ENCODE measurements around the gene SLC35B1.
A peak's percentile ranks its signal among the peaks of the same experiment; 100 is the strongest.

SLC35B1 gene

DNA sequence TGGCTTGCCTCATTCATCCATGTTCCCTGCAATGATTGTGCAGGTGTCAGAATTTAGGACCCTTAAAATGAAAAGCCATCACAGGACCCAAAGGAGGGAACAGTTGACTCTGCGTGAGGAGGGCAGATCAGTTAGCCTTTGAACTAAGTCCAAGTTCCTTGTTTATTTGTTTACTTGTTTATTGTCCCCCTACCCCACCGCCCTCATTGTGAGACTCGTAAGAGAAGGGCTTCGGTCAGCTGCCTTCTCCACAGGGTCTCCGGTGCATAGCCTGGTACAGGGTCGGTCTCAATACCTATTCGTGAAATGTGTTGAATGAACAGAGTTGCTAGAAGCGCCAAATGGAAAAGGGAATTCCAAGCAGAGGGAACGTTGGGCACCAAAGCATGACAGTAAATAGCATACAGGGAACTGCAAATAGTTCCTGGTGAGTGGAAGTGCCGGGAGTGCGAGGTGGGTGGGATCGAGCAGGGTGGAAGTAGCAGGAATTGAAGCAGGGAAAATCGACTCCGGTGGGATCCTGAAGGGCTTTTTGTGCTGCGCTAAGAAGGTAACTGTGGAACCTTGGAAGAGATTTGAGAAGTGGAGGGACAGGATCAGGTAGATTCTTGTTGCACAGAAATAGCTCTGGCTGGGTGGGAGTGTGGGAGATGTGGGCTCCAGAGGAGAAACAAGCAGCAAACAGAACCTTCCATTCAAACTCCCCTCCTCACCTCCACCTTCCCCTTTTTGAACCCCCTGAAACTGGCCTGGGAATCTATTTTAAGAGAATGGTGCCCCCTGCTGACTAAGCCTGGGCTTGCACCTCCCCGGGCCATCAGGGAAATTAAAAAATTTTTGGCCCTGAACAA, 12.7 kb downstream of the SLC35B1 start:
- peak; percentile 91 for TF ChIP-seq CTCF (IDR thresholded peaks at IDR 0.05; ENCODE audit: low read depth, low read length)
- peak; percentile 39 to 47 for DNase-seq (ENCODE audit: low read depth in 2 of 2)
- H3K4me3 ChIP-seq (replicated peaks in 1 of 2; ENCODE audit: low read depth in 2 of 2, low read length in 2 of 2) = no peak overlapping the region

- no peak for DNase-seq (ENCODE audit: low read depth in 2 of 2)
- no peak for TF ChIP-seq CTCF (IDR thresholded peaks at IDR 0.05; ENCODE audit: low read depth, low read length)
- no peak overlapping the region for H3K4me3 ChIP-seq (replicated peaks in 1 of 2; ENCODE audit: low read depth in 2 of 2, low read length in 2 of 2)
These were observed 15.0 kb downstream of the SLC35B1 start for GRCh38 chr17:49692751-49693150.

- H3K4me3 ChIP-seq (replicated peaks in 1 of 2; ENCODE audit: low read depth in 2 of 2, low read length in 2 of 2) = no peak overlapping the region
- no peak for TF ChIP-seq CTCF (IDR thresholded peaks at IDR 0.05; ENCODE audit: low read depth, low read length)
- peak; percentile 14 to 28 for DNase-seq (ENCODE audit: low read depth in 2 of 2)
These were observed 16.0 kb downstream of the SLC35B1 start for GRCh38 chr17:49691677-49692191.

- no peak overlapping the region for H3K4me3 ChIP-seq (replicated peaks in 1 of 2; ENCODE audit: low read depth in 2 of 2, low read length in 2 of 2)
- peak; percentile 76 to 89 for DNase-seq (ENCODE audit: low read depth in 2 of 2)
- no peak for TF ChIP-seq CTCF (IDR thresholded peaks at IDR 0.05; ENCODE audit: low read depth, low read length)
These were observed 16.6 kb downstream of the SLC35B1 start for GRCh38 chr17:49691086-49691676.

- H3K4me3 ChIP-seq (replicated peaks in 1 of 2; ENCODE audit: low read depth in 2 of 2, low read length in 2 of 2) = no peak overlapping the region
- DNase-seq (ENCODE audit: low read depth in 2 of 2) = no peak
- TF ChIP-seq CTCF (IDR thresholded peaks at IDR 0.05; ENCODE audit: low read depth, low read length) = no peak
These were observed 17.5 kb downstream of the SLC35B1 start for GRCh38 chr17:49690256-49690655.

GRCh38 chr17:49688848-49689247, 18.9 kb downstream of the SLC35B1 start:
- TF ChIP-seq CTCF (IDR thresholded peaks at IDR 0.05; ENCODE audit: low read depth, low read length) = no peak
- no peak overlapping the region for H3K4me3 ChIP-seq (replicated peaks in 1 of 2; ENCODE audit: low read depth in 2 of 2, low read length in 2 of 2)
- DNase-seq (ENCODE audit: low read depth in 2 of 2) = no peak
